Loucy (cell line): Measurements from ENCODE around the gene LINC01488.

Experiments
- EZH2phosphoT487 ChIP-seq: fragments of 200-600 bp; IDR thresholded peaks from 2 replicates; pipeline ENCODE4 v1.6.1; 2018; ENCODE audit warnings: antibody characterized with exemption, mild to moderate bottlenecking, moderate library complexity, borderline replicate concordance
- TF ChIP-seq, protein P1 (sequence below): fragments of 200-600 bp; sonication (generic); conservative IDR thresholded peaks from 2 replicates; pipeline ENCODE4 v1.5.1; 2014; ENCODE audit warnings: mild to moderate bottlenecking, antibody characterized with exemption, low read length

- TF ChIP-seq, protein P1, sequence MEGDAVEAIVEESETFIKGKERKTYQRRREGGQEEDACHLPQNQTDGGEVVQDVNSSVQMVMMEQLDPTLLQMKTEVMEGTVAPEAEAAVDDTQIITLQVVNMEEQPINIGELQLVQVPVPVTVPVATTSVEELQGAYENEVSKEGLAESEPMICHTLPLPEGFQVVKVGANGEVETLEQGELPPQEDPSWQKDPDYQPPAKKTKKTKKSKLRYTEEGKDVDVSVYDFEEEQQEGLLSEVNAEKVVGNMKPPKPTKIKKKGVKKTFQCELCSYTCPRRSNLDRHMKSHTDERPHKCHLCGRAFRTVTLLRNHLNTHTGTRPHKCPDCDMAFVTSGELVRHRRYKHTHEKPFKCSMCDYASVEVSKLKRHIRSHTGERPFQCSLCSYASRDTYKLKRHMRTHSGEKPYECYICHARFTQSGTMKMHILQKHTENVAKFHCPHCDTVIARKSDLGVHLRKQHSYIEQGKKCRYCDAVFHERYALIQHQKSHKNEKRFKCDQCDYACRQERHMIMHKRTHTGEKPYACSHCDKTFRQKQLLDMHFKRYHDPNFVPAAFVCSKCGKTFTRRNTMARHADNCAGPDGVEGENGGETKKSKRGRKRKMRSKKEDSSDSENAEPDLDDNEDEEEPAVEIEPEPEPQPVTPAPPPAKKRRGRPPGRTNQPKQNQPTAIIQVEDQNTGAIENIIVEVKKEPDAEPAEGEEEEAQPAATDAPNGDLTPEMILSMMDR = no peak
- TF ChIP-seq EZH2phosphoT487 = no peak
These were observed 55.7 kb downstream of the LINC01488 start for GRCh38 chr11:69537126-69537525.
